A172 (cell line): ENCODE results near the gene CCDC14. TPM values are rescaled to one million over a fixed set of nuclear protein-coding genes. Genes with fewer than 3 reads are reported as not detected.
"Not testable (repeated sequence)": the region's sequence is repeated elsewhere in the genome, so short reads cannot be mapped to it uniquely, and the experiment has no call there.

Experiments
- DNase-seq: peaks from one replicate; pipeline ENCODE4 v3.0.0-alpha.2; 2015; ENCODE audit warnings: low spot score
- total RNA-seq: library from RNA; depleted of rRNA; stranded (reverse); fragments of >200 nt; shearing (Covaris generic); gene quantifications from 2 replicates; pipeline ENCODE4 v1.2.3, GENCODE V29; 2014

The CCDC14 gene
- total RNA-seq, 1 experiment from 2014 or later, result 53.8 TPM

GRCh38 chr3:123964793-123965192 lies 3.8 kb upstream of the CCDC14 start:
- not testable (repeated sequence) for DNase-seq

- no peak for DNase-seq
These were observed 453 bp upstream of the CCDC14 start for GRCh38 chr3:123961508-123961856.

- no peak for DNase-seq
These were observed 7.3 kb downstream of the CCDC14 start for GRCh38 chr3:123953735-123954134.

- DNase-seq, result no peak
These were observed 8.0 kb downstream of the CCDC14 start for GRCh38 chr3:123952844-123953520.

- DNase-seq, result no peak
These were observed 9.2 kb downstream of the CCDC14 start for GRCh38 chr3:123951522-123952447.

- DNase-seq, result no peak
These were observed 11.4 kb downstream of the CCDC14 start for GRCh38 chr3:123949641-123950040.

GRCh38 chr3:123948449-123948848 lies 12.6 kb downstream of the CCDC14 start:
- no peak for DNase-seq

GRCh38 chr3:123947482-123947881 lies 13.5 kb downstream of the CCDC14 start:
- no peak for DNase-seq

- DNase-seq, result no peak
These were observed 19.5 kb downstream of the CCDC14 start for GRCh38 chr3:123941542-123941941.

GRCh38 chr3:123941121-123941520 lies 19.9 kb downstream of the CCDC14 start:
- no peak for DNase-seq

GRCh38 chr3:123939706-123940105 lies 21.3 kb downstream of the CCDC14 start:
- DNase-seq, result no peak

- peak; percentile 10 for DNase-seq
These were observed 24.6 kb downstream of the CCDC14 start for GRCh38 chr3:123936400-123936799.

- no peak for DNase-seq
These were observed 25.2 kb downstream of the CCDC14 start for GRCh38 chr3:123935830-123936229.

GRCh38 chr3:123934250-123934649 lies 26.8 kb downstream of the CCDC14 start:
- no peak for DNase-seq

GRCh38 chr3:123930445-123930844 lies 30.6 kb downstream of the CCDC14 start:
- DNase-seq, result no peak

- DNase-seq, result no peak
These were observed 31.7 kb downstream of the CCDC14 start for GRCh38 chr3:123929325-123929724.

- DNase-seq, result no peak
These were observed 34.6 kb downstream of the CCDC14 start for GRCh38 chr3:123926396-123926795.

GRCh38 chr3:123920868-123921267 lies 40.2 kb downstream of the CCDC14 start:
- DNase-seq, result no peak

GRCh38 chr3:123920383-123920782 lies 40.6 kb downstream of the CCDC14 start:
- DNase-seq, result no peak

- no peak for DNase-seq
These were observed 41.7 kb downstream of the CCDC14 start for GRCh38 chr3:123919353-123919752.

GRCh38 chr3:123914829-123915228 lies 46.2 kb downstream of the CCDC14 start:
- no peak for DNase-seq

GRCh38 chr3:123909785-123910184 lies 51.2 kb downstream of the CCDC14 start:
- no peak for DNase-seq

- DNase-seq, result no peak
These were observed 53.3 kb downstream of the CCDC14 start for GRCh38 chr3:123907720-123908119.
